Renal cortex interstitium (tissue), 15 donors: ENCODE measurements around the gene NAGA. TPM values are rescaled to one million over a fixed set of nuclear protein-coding genes. Genes with fewer than 3 reads are reported as not detected.
"Not testable (repeated sequence)": the region's sequence is repeated elsewhere in the genome, so short reads cannot be mapped to it uniquely, and the experiment has no call there.

Experiments
- DNase-seq, 11 donors: peaks; one replicate each; pipeline ENCODE4 v3.0.0-alpha.2; 2013; ENCODE audit warnings: low read depth in 9 of 11, low spot score in 4 of 11; ENCODE audit errors: extremely low read depth in 1 of 11
- long read RNA-seq, 16 experiments: transcript quantifications; one replicate each; lab custom pipeline, GENCODE V29; 2026
- polyA plus RNA-seq, 3 donors: library from polyadenylated mRNA; unstranded; fragments of 120-200 nt; gene quantifications; one replicate each; pipeline ENCODE4 v1.2.1, GENCODE V29; 2013; ENCODE audit not compliant: insufficient read length in 3 of 3

Gene NAGA
- 10 to 100 TPM; 20.6 to 28.3 (median 26.3) TPM for polyA plus RNA-seq
- long read RNA-seq, donor 1, partial matches to known transcripts: 10 of 14 reads
- long read RNA-seq, donor 1, other reads (novel, unspliced or antisense): 0 of 14 reads
- long read RNA-seq, donor 2, partial matches to known transcripts: 0 of 2 reads
- long read RNA-seq, donor 2, other reads (novel, unspliced or antisense): 0 of 2 reads
- long read RNA-seq, donor 3, transcript NAGA-201 (9 exons, 3,694 nt): major isoform, 7 of 15 reads
- long read RNA-seq, donor 3, partial matches to known transcripts: 5 of 15 reads
- long read RNA-seq, donor 3, other reads (novel, unspliced or antisense): 0 of 15 reads
- long read RNA-seq, donor 4, transcript NAGA-201 (9 exons, 3,694 nt): major isoform, 5 of 400 reads
- long read RNA-seq, donor 4, partial matches to known transcripts: 34 of 400 reads
- long read RNA-seq, donor 4, other reads (novel, unspliced or antisense): 359 of 400 reads
- long read RNA-seq, donor 5, transcript NAGA-201 (9 exons, 3,694 nt): major isoform, 6 of 28 reads
- long read RNA-seq, donor 5, partial matches to known transcripts: 17 of 28 reads
- long read RNA-seq, donor 5, other reads (novel, unspliced or antisense): 0 of 28 reads
- long read RNA-seq, donor 6, transcript NAGA-201 (9 exons, 3,694 nt): major isoform, 5 of 6 reads
- long read RNA-seq, donor 6, partial matches to known transcripts: 0 of 6 reads
- long read RNA-seq, donor 6, other reads (novel, unspliced or antisense): 0 of 6 reads
- long read RNA-seq, donor 7, partial matches to known transcripts: 6 of 12 reads
- long read RNA-seq, donor 7, other reads (novel, unspliced or antisense): 0 of 12 reads
- long read RNA-seq, donor 8, partial matches to known transcripts: 0 of 8 reads
- long read RNA-seq, donor 8, other reads (novel, unspliced or antisense): 0 of 8 reads
- long read RNA-seq, donor 9, partial matches to known transcripts: 0 of 7 reads
- long read RNA-seq, donor 9, other reads (novel, unspliced or antisense): 0 of 7 reads
- long read RNA-seq, donor 10, transcript NAGA-201 (9 exons, 3,694 nt): major isoform, 5 of 7 reads
- long read RNA-seq, donor 10, partial matches to known transcripts: 0 of 7 reads
- long read RNA-seq, donor 10, other reads (novel, unspliced or antisense): 0 of 7 reads
- long read RNA-seq, donor 11, transcript NAGA-201 (9 exons, 3,694 nt): major isoform, 8 of 16 reads
- long read RNA-seq, donor 11, partial matches to known transcripts: 6 of 16 reads
- long read RNA-seq, donor 11, other reads (novel, unspliced or antisense): 0 of 16 reads
- long read RNA-seq, donor 12, partial matches to known transcripts: 0 of 5 reads
- long read RNA-seq, donor 12, other reads (novel, unspliced or antisense): 0 of 5 reads
- long read RNA-seq, donor 13, transcript NAGA-201 (9 exons, 3,694 nt): major isoform, 5 of 14 reads
- long read RNA-seq, donor 13, partial matches to known transcripts: 5 of 14 reads
- long read RNA-seq, donor 13, other reads (novel, unspliced or antisense): 0 of 14 reads
- long read RNA-seq, donor 14, partial matches to known transcripts: 5 of 9 reads
- long read RNA-seq, donor 14, other reads (novel, unspliced or antisense): 0 of 9 reads
- long read RNA-seq, donor 15, partial matches to known transcripts: 0 of 1 reads
- long read RNA-seq, donor 15, other reads (novel, unspliced or antisense): 0 of 1 reads
- long read RNA-seq, donor 16, transcript NAGA-202 (10 exons, 1,869 nt): minor isoform, 8 of 65 reads
- long read RNA-seq, donor 16, transcript NAGA-203 (10 exons, 1,856 nt): minor isoform, 9 of 65 reads
- long read RNA-seq, donor 16, transcript NAGA-201 (9 exons, 3,694 nt): major isoform, 11 of 65 reads
- long read RNA-seq, donor 16, partial matches to known transcripts: 37 of 65 reads
- long read RNA-seq, donor 16, other reads (novel, unspliced or antisense): 0 of 65 reads

- DNase-seq: peak; percentile 84 to 96 (median 94)
Measured at GRCh38 chr22:42070517-42071422, at the start of gene NAGA. Gene NAGA, minus strand, starts transcription at chr22:42070812. Its CDS starts 515 bp downstream, at chr22:42070297.

- no peak for DNase-seq
Measured at GRCh38 chr22:42116848-42117424, 46.3 kb upstream of the NAGA start.

GRCh38 chr22:42115420-42115830, 44.8 kb upstream of the NAGA start:
- not testable (repeated sequence) for DNase-seq

- no peak for DNase-seq
Measured at GRCh38 chr22:42114721-42115120, 44.1 kb upstream of the NAGA start.

GRCh38 chr22:42112793-42113192, 42.2 kb upstream of the NAGA start:
- peak in 1 of 11 donors; percentile 13 for DNase-seq

- DNase-seq: no peak
Measured at GRCh38 chr22:42111798-42112197, 41.2 kb upstream of the NAGA start.

- no peak for DNase-seq
Measured at GRCh38 chr22:42108848-42109247, 38.2 kb upstream of the NAGA start.

- DNase-seq: not testable (repeated sequence)
Measured at GRCh38 chr22:42104332-42104860, 33.8 kb upstream of the NAGA start.

GRCh38 chr22:42101199-42101598, 30.6 kb upstream of the NAGA start:
- no peak for DNase-seq

GRCh38 chr22:42091455-42091782, 20.8 kb upstream of the NAGA start:
- no peak for DNase-seq

- peak; percentile 90 to 99 (median 99) for DNase-seq
Measured at GRCh38 chr22:42090596-42091454, 20.2 kb upstream of the NAGA start, which contains the start of gene NDUFA6. Gene NDUFA6, minus strand, starts transcription at chr22:42090772. Its CDS starts 28 bp downstream, at chr22:42090744.

GRCh38 chr22:42086051-42086450, 15.4 kb upstream of the NAGA start:
- no peak for DNase-seq

GRCh38 chr22:42084874-42085273, 14.3 kb upstream of the NAGA start:
- no peak for DNase-seq

- DNase-seq: no peak
Measured at GRCh38 chr22:42083119-42083518, 12.5 kb upstream of the NAGA start.

GRCh38 chr22:42080287-42080686, 9.7 kb upstream of the NAGA start:
- DNase-seq: peak in 5 of 11 donors; percentile 27 to 47 (median 29)
